ENCODE results near the gene TM9SF1.

TM9SF1 gene

GRCh38 chr14:24215495-24216344 is 20.5 kb upstream of the TM9SF1 start, which contains the start of gene MDP1:
MDP1 (minus strand) TSS chr14:24216066; CDS start chr14:24215955, 111 bp downstream.
- DNase-seq: peak; percentile 85
- Histone ChIP-seq H3K9me2 (replicated peaks; ENCODE audit: insufficient read depth, low read length) (no peaks in the 10 kb centered on the region), H3K9me3 (replicated peaks; ENCODE audit: insufficient read depth, low read length) (no peaks in the 10 kb centered on the region), H4K20me1 (ENCODE audit: insufficient read depth, low read length) (no peaks in the 10 kb centered on the region), H3K4me3 (ENCODE audit: low read length) (peak within 1 kb of the TSS; percentile 87), H3K79me2 (ENCODE audit: low read length) (peaks cover 6% of the 10 kb centered on the region), H3K36me3 (replicated peaks; ENCODE audit: insufficient read depth, low read length) (no peaks in the 10 kb centered on the region), H3K27ac (ENCODE audit: low read length) (peak within 1 kb of the TSS; percentile 86), H3K27me3 (replicated peaks; ENCODE audit: insufficient read depth, low read length) (no peaks in the 10 kb centered on the region), H3F3A (ENCODE audit: insufficient read depth, low read length) (peaks cover 25% of the 10 kb centered on the region), H3K4me2 (ENCODE audit: low read depth, low read length) (peak within 1 kb of the TSS; percentile 45; the same call in 1 of the 2 replicates), H3K4me1 (ENCODE audit: low read length) (peaks cover 17% of the 10 kb centered on the region), H3K9ac (ENCODE audit: low read length) (peak within 1 kb of the TSS; percentile 85), H2AFZ (ENCODE audit: low read length) (peak within 1 kb of the TSS; percentile 63; the same call in 1 of the 2 replicates)
- TF ChIP-seq CTCF (IDR thresholded peaks at IDR 0.05; ENCODE audit: low read length) (peak; percentile 58), EZH2 (optimal IDR thresholded peaks at IDR 0.05; ENCODE audit: low read depth, low read length) (no peak), EZH2phosphoT487 (IDR thresholded peaks at IDR 0.05; ENCODE audit: low read length) (no peak)

- Histone ChIP-seq H3K4me3 (ENCODE audit: low read length) (peak overlapping the region; percentile 79), H3K27me3 (replicated peaks; ENCODE audit: insufficient read depth, low read length) (no peaks in the 10 kb centered on the region), H3K9me2 (replicated peaks; ENCODE audit: insufficient read depth, low read length) (no peaks in the 10 kb centered on the region), H3K9me3 (replicated peaks; ENCODE audit: insufficient read depth, low read length) (no peaks in the 10 kb centered on the region), H2AFZ (ENCODE audit: low read length) (no peak overlapping the region), H3K9ac (ENCODE audit: low read length) (peak overlapping the region; percentile 93; the same call in 1 of the 2 replicates), H3K4me1 (ENCODE audit: low read length) (peaks cover 17% of the 10 kb centered on the region), H4K20me1 (ENCODE audit: insufficient read depth, low read length) (no peaks in the 10 kb centered on the region), H3K79me2 (ENCODE audit: low read length) (peaks cover 6% of the 10 kb centered on the region), H3F3A (ENCODE audit: insufficient read depth, low read length) (peaks cover 25% of the 10 kb centered on the region), H3K27ac (ENCODE audit: low read length) (peak overlapping the region; percentile 97), H3K36me3 (replicated peaks; ENCODE audit: insufficient read depth, low read length) (no peaks in the 10 kb centered on the region), H3K4me2 (ENCODE audit: low read depth, low read length) (peak overlapping the region; percentile 67)
- DNase-seq: no peak
- no peak for TF ChIP-seq EZH2 (optimal IDR thresholded peaks at IDR 0.05; ENCODE audit: low read depth, low read length)
These were observed 18.8 kb upstream of the TM9SF1 start for GRCh38 chr14:24213866-24214662.

GRCh38 chr14:24212924-24213865 is 18.0 kb upstream of the TM9SF1 start, which contains the start of gene CHMP4A:
CHMP4A (minus strand) TSS chr14:24213488; CDS start chr14:24213439, 49 bp downstream.
- H3F3A ChIP-seq (ENCODE audit: insufficient read depth, low read length): peaks cover 25% of the 10 kb centered on the region
- H3K9ac ChIP-seq (ENCODE audit: low read length): peak within 1 kb of the TSS; percentile 93
- peaks cover 17% of the 10 kb centered on the region for H3K4me1 ChIP-seq (ENCODE audit: low read length)

More at GRCh38 chr14:24212924-24213865, 18.0 kb upstream of the TM9SF1 start, which contains the start of gene CHMP4A:
- no peaks in the 10 kb centered on the region for H3K36me3 ChIP-seq (replicated peaks; ENCODE audit: insufficient read depth, low read length)
- H4K20me1 ChIP-seq (ENCODE audit: insufficient read depth, low read length): no peaks in the 10 kb centered on the region
- H2AFZ ChIP-seq (ENCODE audit: low read length): no peak within 1 kb of the TSS
- H3K4me3 ChIP-seq (ENCODE audit: low read length): peak within 1 kb of the TSS; percentile 79
- no peaks in the 10 kb centered on the region for H3K9me3 ChIP-seq (replicated peaks; ENCODE audit: insufficient read depth, low read length)
- TF ChIP-seq CTCF (IDR thresholded peaks at IDR 0.05; ENCODE audit: low read length) (no peak), EZH2 (optimal IDR thresholded peaks at IDR 0.05; ENCODE audit: low read depth, low read length) (no peak), EZH2phosphoT487 (IDR thresholded peaks at IDR 0.05; ENCODE audit: low read length) (no peak)
- no peaks in the 10 kb centered on the region for H3K9me2 ChIP-seq (replicated peaks; ENCODE audit: insufficient read depth, low read length)
- H3K27ac ChIP-seq (ENCODE audit: low read length): peak within 1 kb of the TSS; percentile 97
- DNase-seq: peak; percentile 93
- peaks cover 6% of the 10 kb centered on the region for H3K79me2 ChIP-seq (ENCODE audit: low read length)
- H3K4me2 ChIP-seq (ENCODE audit: low read depth, low read length): peak within 1 kb of the TSS; percentile 67
- H3K27me3 ChIP-seq (replicated peaks; ENCODE audit: insufficient read depth, low read length): no peaks in the 10 kb centered on the region
